ENCODE measurements around the gene CIDEB.

Gene CIDEB

DNA sequence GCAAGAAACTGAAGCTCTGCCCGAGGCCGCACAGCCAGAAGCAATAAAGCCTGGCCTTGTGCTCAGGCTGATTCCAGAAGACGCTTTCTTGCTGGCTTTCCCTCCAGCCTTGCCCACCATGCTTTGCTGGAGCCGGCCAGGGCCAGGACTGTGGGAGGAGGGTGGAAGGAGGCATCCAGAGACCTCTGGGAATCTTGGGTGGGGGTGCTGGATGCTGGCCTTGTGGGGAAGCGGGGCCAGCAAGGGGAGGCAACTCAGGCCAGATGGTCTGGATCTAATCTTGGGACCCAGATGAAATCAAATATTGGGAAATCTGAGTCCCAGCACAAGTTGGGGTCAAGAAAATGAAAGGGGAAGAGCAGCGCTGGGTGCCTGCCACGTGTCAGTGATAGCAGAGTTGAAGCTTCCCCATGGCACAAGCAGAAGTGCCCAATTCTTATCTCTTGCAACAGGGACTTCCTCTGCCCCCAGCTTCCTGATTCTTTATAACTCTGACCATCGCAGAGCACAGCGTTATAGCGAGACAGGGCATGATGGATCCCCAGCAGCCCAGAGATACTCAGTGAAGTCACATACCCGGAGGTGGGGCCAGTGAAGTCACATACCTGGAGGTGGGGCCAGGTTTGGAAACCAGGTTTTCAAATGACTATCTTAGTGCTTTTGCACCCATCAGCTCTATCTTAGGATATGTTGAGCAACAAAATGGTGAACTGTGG lies 30.0 kb downstream of the CIDEB start:
- TF ChIP-seq, protein P1, sequence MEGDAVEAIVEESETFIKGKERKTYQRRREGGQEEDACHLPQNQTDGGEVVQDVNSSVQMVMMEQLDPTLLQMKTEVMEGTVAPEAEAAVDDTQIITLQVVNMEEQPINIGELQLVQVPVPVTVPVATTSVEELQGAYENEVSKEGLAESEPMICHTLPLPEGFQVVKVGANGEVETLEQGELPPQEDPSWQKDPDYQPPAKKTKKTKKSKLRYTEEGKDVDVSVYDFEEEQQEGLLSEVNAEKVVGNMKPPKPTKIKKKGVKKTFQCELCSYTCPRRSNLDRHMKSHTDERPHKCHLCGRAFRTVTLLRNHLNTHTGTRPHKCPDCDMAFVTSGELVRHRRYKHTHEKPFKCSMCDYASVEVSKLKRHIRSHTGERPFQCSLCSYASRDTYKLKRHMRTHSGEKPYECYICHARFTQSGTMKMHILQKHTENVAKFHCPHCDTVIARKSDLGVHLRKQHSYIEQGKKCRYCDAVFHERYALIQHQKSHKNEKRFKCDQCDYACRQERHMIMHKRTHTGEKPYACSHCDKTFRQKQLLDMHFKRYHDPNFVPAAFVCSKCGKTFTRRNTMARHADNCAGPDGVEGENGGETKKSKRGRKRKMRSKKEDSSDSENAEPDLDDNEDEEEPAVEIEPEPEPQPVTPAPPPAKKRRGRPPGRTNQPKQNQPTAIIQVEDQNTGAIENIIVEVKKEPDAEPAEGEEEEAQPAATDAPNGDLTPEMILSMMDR (IDR thresholded peaks at IDR 0.05; ENCODE audit: low read depth, low read length): no peak
- DNase-seq (ENCODE audit: extremely low read depth, low read depth): no peak

DNA sequence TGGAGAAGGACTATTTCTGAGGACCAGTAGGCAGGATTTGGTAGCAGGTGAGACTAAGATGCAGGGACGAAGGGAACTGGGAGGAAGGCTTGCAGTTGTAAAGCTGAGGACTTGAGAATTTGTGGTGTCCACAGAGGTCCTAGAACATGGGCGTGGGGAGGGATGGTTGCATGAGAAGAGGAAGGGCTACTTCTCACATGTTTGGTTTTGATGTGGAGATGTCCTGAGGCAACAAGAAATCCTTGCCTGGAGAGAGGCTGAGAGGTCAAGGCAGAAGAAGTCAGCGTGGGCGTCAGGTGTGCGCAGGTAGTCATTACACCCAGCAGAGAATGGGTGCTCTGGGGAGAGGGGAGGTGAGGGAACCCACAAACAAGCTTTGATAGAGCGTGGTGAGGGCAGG lies 30.7 kb downstream of the CIDEB start:
- TF ChIP-seq, protein P1 (IDR thresholded peaks at IDR 0.05; ENCODE audit: low read depth, low read length): no peak
- no peak for DNase-seq (ENCODE audit: extremely low read depth, low read depth)

DNA sequence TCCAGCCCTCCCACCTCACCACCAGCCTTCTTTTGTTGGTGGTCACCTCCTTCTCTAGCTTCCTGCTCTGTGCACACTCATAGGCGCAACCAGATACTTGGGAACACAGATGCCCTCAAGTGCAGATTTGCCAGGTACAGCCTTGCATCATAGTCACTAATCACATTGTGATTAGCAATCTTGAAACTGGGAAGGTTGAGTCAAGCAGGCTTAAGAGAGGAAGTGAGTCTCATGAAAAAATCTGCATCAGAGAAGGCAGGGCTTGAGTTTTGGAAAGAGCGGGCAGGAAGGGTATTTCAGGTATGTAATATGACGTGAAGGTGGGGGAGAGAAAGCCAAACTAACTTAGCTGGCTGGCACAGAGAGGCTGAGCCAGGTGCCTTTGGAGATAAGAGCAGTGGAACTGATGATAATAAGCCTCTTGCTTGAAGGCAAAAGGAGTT lies 33.7 kb downstream of the CIDEB start:
- DNase-seq (ENCODE audit: extremely low read depth, low read depth): no peak
- TF ChIP-seq, protein P1 (IDR thresholded peaks at IDR 0.05; ENCODE audit: low read depth, low read length): no peak

DNA sequence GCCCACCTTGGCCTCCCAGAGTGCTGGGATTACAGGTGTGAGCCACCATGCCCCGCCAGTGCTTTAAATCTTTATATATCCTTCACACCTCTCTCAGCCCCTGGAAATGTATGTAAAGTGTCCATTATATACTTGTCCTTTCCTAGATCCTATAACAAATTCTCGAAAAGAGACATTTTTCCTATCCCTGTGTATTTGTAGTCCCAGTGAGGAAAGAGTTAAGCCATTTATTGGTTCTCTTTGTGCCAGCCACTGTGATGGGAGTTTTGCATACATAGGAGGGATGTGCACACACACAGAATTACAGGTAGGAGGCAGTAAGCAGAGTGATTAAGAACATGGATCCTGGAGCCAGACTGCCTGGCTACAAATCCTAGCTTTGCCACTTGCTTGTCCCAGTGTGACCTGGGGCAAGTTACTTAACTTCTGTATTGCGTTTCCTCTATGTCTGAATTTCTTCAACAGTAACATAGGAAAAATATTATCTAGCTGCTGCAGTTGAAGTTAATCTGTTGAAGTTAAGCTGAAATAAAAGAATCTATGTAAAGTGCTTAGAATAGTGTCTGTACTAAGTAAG lies 34.3 kb downstream of the CIDEB start:
- TF ChIP-seq, protein P1 (IDR thresholded peaks at IDR 0.05; ENCODE audit: low read depth, low read length): no peak; the same call in 1 of the 2 replicates
- DNase-seq (ENCODE audit: extremely low read depth, low read depth): no peak

DNA sequence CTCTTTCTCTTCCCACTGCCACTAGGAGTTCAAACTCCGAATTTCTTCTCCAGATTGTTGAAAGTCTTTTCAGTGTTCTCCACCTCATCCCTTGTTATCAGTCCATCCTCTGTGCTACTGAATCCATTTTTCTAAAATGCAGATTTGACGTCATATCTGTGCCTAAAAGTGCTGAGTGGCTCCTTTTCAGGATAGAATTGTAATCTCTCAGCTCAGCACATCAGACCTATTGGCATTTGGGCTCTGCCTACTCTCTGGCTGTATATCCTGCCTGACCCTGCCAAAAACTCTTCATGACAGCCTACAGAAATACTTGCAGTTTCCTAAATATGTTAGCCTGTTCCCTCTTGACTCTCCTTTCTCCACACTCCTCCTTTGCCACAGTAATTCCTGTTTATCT lies 35.3 kb downstream of the CIDEB start:
- no peak for DNase-seq (ENCODE audit: extremely low read depth, low read depth)
- TF ChIP-seq, protein P1 (IDR thresholded peaks at IDR 0.05; ENCODE audit: low read depth, low read length): no peak

DNA sequence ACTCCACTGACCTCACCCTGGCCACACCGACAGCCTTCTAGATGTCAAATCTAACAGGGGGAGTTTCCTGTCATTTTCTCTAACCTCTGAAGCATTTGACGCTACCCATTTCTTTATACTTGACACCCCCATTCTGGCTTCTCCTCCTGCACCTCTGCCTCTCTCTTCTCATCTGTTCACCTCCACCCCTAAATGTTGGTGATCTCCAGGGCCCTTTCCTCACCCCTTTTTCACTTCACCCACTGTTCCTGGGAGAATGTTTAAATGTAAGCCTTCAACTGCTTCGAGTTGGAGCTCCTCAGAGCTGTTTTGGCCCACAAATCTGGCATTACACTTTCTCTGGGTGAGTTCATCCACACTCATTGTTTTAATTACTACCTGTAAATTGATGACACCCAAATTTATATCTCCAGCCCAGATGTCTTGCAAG lies 35.9 kb downstream of the CIDEB start:
- TF ChIP-seq, protein P1 (IDR thresholded peaks at IDR 0.05; ENCODE audit: low read depth, low read length): no peak
- DNase-seq (ENCODE audit: extremely low read depth, low read depth): no peak

DNA sequence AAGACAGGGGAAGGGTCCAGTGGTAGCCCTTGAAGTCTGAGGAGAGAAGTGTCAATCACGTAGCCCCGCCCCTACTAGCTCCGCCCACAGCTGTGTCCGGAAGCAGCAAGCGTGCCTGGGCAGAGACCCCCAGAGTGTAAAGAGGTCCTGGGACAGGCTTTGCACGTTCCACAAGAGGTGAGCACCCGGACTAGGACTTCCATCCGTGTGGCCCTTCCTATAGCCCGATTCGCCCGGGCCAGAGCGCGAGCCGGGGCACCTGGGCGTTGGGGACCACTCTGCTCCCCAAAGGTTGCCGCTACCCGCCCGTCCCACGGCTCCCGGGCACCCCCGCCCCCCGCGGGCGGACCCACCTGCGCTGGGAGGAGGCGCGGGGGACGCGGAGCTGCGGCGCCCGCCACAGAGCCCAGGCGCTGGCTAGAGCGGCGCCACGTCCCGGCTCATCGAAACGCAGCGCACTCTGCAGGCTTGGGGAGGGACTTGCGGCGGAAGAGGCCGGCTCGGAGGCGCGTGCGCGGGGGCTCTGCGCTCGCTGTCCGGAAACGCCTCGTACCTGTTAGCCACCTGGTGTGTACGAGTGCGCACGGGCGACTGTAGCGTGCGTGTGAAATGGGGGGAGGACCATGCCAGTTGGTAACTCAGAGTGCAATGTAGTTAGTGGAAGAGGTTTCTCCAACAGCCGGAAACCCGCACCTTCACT lies 36.5 kb downstream of the CIDEB start, which contains the start of gene RABGGTA:
TSS of gene RABGGTA (minus strand) at position 464 of the 700 bp plus-strand sequence. CDS start 482 bp downstream, outside the sequence.
- DNase-seq (ENCODE audit: extremely low read depth, low read depth): peak; percentile 57
- TF ChIP-seq, protein P1 (IDR thresholded peaks at IDR 0.05; ENCODE audit: low read depth, low read length): peak; percentile 73
